Endothelial cell of umbilical vein (primary cell): ENCODE results near the gene ZNF225. TPM values are rescaled to one million over a fixed set of nuclear protein-coding genes. Genes with fewer than 3 reads are reported as not detected.
"Not testable (repeated sequence)": the region's sequence is repeated elsewhere in the genome, so short reads cannot be mapped to it uniquely, and the experiment has no call there.

Source experiments
- BruUV-seq: library from RNA; stranded (reverse); fragments of 400-500 nt; replicated peaks from 2 replicates; lab custom pipeline; 2021; lab: Mats Ljungman, UMichigan
- CTCF ChIA-PET: fragments of 300-600, 350-600 bp; sonication (Branson Sonifier 250); formaldehyde crosslinking; loops from one replicate; lab custom pipeline; 2021; ENCODE audit warnings: antibody characterized with exemption, inconsistent platforms; lab: Charles Lee
- POLR2A ChIA-PET: fragments of 300-600, 350-600 bp; sonication (Branson Sonifier 250); formaldehyde crosslinking; loops from one replicate; lab custom pipeline; 2021; ENCODE audit warnings: antibody characterized with exemption, inconsistent platforms; lab: Charles Lee
- DNase-seq: peaks from one replicate; pipeline ENCODE4 v3.0.0-alpha.2; 2011; ENCODE audit warnings: low read depth, low spot score
- FAIRE-seq: peaks from 2 replicates; lab custom pipeline; 2011; peaks lifted over from hg19 to GRCh38; lab: Jason Lieb, UNC
- H2AFZ ChIP-seq: 2 replicates; pipeline ENCODE4 v1.6.0; 2012; ENCODE audit warnings: low read depth, low read length, control low read depth, inconsistent platforms
- H3K27ac ChIP-seq: 2 replicates; pipeline ENCODE4 v1.5.1; 2011; ENCODE audit warnings: low read depth, mild to moderate bottlenecking, control low read depth, low read length, moderate library complexity; ENCODE audit not compliant: insufficient read depth
- H3K27me3 ChIP-seq, 2 experiments: 2 replicates each; pipeline versions ENCODE4 v1.6.0 to v1.6.1; 2011; ENCODE audit warnings: low read length in 2 of 2, mixed read lengths in 1 of 2; ENCODE audit not compliant: control insufficient read depth in 2 of 2, insufficient read depth in 2 of 2
- H3K36me3 ChIP-seq, 2 experiments: 2 replicates in 1 of 2; 3 replicates in 1 of 2; pipeline ENCODE4 v1.5.1; 2011; ENCODE audit warnings: low read length in 2 of 2, mild to moderate bottlenecking in 1 of 2, moderate library complexity in 1 of 2; ENCODE audit not compliant: control insufficient read depth in 2 of 2, insufficient read depth in 2 of 2; ENCODE audit errors: extremely low read depth in 1 of 2
- H3K4me1 ChIP-seq: 3 replicates; pipeline ENCODE4 v1.5.1; 2011; ENCODE audit warnings: mild to moderate bottlenecking, low read length; ENCODE audit not compliant: control insufficient read depth, insufficient read depth; ENCODE audit errors: extremely low read depth
- H3K4me2 ChIP-seq: 2 replicates; pipeline ENCODE4 v1.6.1; 2011; ENCODE audit warnings: low read length, control low read depth, mixed read lengths; ENCODE audit not compliant: insufficient read depth
- H3K4me3 ChIP-seq, 3 experiments: fragments of 200-600 bp in 1 of 3; sonication (generic), shearing (Covaris generic) in 1 of 3; replicated peaks in 1 of 3; 2 replicates each; pipeline ENCODE4 v1.5.1; 2011 to 2016; ENCODE audit warnings: control low read depth in 3 of 3, low read length in 3 of 3, mild to moderate bottlenecking in 2 of 3, inconsistent platforms in 1 of 3, low read depth in 1 of 3, moderate library complexity in 1 of 3; ENCODE audit not compliant: insufficient read depth in 1 of 3
- H3K79me2 ChIP-seq: 2 replicates; pipeline ENCODE4 v1.6.0; 2012; ENCODE audit warnings: low read length, inconsistent platforms; ENCODE audit not compliant: control insufficient read depth, insufficient read depth
- H3K9ac ChIP-seq: replicated peaks from 2 replicates; pipeline ENCODE3; 2011; ENCODE audit warnings: low read length, control low read depth; ENCODE audit not compliant: insufficient read depth; ENCODE audit errors: extremely low read depth
- H3K9me1 ChIP-seq: replicated peaks from 3 replicates; pipeline ENCODE4 v1.6.0; 2011; ENCODE audit warnings: mild to moderate bottlenecking, low read length; ENCODE audit not compliant: control insufficient read depth, insufficient read depth; ENCODE audit errors: extremely low read depth
- H3K9me3 ChIP-seq: replicated peaks from 2 replicates; pipeline ENCODE4 v1.5.1; 2012; ENCODE audit warnings: low read length, inconsistent platforms; ENCODE audit not compliant: control insufficient read depth, insufficient read depth
- H4K20me1 ChIP-seq: replicated peaks from 2 replicates; pipeline ENCODE3; 2011; ENCODE audit warnings: mild to moderate bottlenecking, low read length; ENCODE audit not compliant: control insufficient read depth, insufficient read depth; ENCODE audit errors: extremely low read depth
- CTCF ChIP-seq, 2 donors: IDR thresholded peaks; 1 replicate in 1 of 2; 2 replicates in 1 of 2; pipeline ENCODE4 v1.5.1; 2011; ENCODE audit warnings: low read length in 2 of 2, mild to moderate bottlenecking in 2 of 2, moderate library complexity in 2 of 2, control low read depth in 1 of 2, inconsistent platforms in 1 of 2, low read depth in 1 of 2; ENCODE audit not compliant: insufficient read depth in 1 of 2; ENCODE audit errors: extremely low read depth in 1 of 2
- EZH2 ChIP-seq: IDR thresholded peaks from 2 replicates; pipeline ENCODE4 v1.6.1; 2012; ENCODE audit warnings: borderline replicate concordance, low read depth, mild to moderate bottlenecking, moderate library complexity, low read length, inconsistent platforms; ENCODE audit not compliant: severe bottlenecking
- FOS ChIP-seq: IDR thresholded peaks from 2 replicates; pipeline ENCODE4 v1.6.1; 2011; ENCODE audit warnings: mild to moderate bottlenecking, low read length, moderate library complexity, borderline replicate concordance; ENCODE audit not compliant: insufficient read depth
- GATA2 ChIP-seq: IDR thresholded peaks from 2 replicates; pipeline ENCODE4 v1.7.0; 2011; ENCODE audit warnings: low read depth, mild to moderate bottlenecking, moderate library complexity, mixed read lengths, low read length; ENCODE audit not compliant: insufficient read length, insufficient read depth
- JUN ChIP-seq: IDR thresholded peaks from 2 replicates; pipeline ENCODE4 v1.6.1; 2011; ENCODE audit warnings: borderline replicate concordance, low read depth; ENCODE audit not compliant: insufficient read length, insufficient read depth
- POLR2A ChIP-seq: IDR thresholded peaks from 2 replicates; pipeline ENCODE4 v1.6.1; 2012; ENCODE audit warnings: low read depth, mild to moderate bottlenecking, control low read depth, low read length
- POLR2AphosphoS5 ChIP-seq: IDR thresholded peaks from 2 replicates; pipeline ENCODE4 v1.6.1; 2012; ENCODE audit warnings: low read depth, mild to moderate bottlenecking, control low read depth, low read length, moderate library complexity; ENCODE audit not compliant: insufficient read depth
- dilution Hi-C: fragments of 300-500 bp; cut with MboI; formaldehyde crosslinking; loops from one replicate; pipeline ENCODE4 v1.15.0; 2019; ENCODE audit warnings: low sequenced_read_pairs; ENCODE audit not compliant: extremely low pct_ligation_motif_present
- intact Hi-C: fragments of 100-400 bp; cut with micrococcal nuclease; formaldehyde crosslinking; loops from one replicate; pipeline ENCODE4 v1.10.0; 2022
- polyA plus RNA-seq, 4 experiments: library from polyadenylated mRNA; depleted of rRNA in 3 of 4; stranded (reverse) in 3 of 4; unstranded in 1 of 4; fragments of >200 nt; gene quantifications; 2 replicates each; pipeline versions ENCODE4 v1.2.1 to v1.2.3, GENCODE V29; 2011 to 2012; ENCODE audit warnings: missing spikeins in 1 of 4
- total RNA-seq: library from RNA; stranded (reverse); gene quantifications from 2 replicates; pipeline ENCODE4 v1.2.3, GENCODE V29; 2021
- TF ChIP-seq, protein P1 (sequence below): IDR thresholded peaks from 2 replicates; pipeline ENCODE4 v1.6.1; 2011; ENCODE audit not compliant: insufficient read depth, insufficient read length

Gene ZNF225
- total and polyA plus RNA-seq, 2 donors (not counting 3 experiments of a cell fraction or from before 2014, with no cell fraction given): 0.92 to 3.9 TPM

DNA sequence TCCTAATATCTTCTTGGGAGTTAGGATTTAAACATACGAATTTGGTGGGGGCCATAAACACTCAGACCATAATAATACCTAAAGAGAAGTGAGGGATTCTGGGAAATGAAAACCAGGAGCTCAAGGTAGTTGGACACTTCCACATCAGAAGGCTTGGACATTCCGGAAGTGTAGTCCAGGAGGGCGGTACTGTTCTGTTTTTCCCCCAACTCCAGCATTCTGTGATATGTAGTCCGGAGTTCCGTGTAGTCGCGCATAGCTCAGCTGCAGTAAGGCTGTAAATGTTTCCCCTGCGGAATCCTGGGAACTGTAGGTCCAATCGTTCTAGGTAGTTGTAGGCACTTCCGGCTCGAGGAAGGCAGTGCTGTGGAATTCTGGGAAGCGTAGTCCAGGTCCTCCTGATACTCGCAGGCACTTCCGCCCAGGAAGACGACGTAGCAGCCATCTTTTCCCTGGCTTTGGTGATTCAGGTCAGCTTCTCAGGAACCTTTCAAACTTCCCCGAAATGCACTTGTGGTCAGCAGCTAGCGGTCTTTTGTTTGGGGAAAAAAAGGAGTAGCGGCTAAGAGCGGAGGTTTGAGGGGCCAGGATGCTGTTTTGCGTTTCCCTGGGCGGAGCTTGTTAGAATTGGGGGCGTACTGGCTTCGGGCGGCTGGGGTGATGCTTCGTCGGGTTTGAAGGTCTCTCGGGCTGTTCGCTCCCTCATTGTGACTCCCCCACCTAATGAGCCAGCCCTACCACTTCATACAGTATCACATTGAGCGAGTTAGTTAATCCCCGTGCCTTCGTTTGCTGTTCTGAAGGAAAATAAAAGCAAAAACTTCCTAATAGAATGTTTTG is 51.7 kb downstream of the ZNF225 start, which contains the start of gene ZNF226:
Gene ZNF226 (plus strand): TSS at position 428 of the 840 bp plus-strand sequence. CDS start 4,981 bp downstream, outside the sequence.
- H3K27me3 ChIP-seq: no peaks in the 10 kb centered on the region
- dilution Hi-C loops: no loop called here
- H2AFZ ChIP-seq: peak within 1 kb of the TSS; percentile 85
- H3K79me2 ChIP-seq: peaks cover 8% of the 10 kb centered on the region
- H3K4me2 ChIP-seq: peak within 1 kb of the TSS; percentile 91
- FAIRE-seq: peak; percentile 98
- peak within 1 kb of the TSS; percentile 87 for H3K9ac ChIP-seq
- BruUV-seq: no TSS peak
- ChIA-PET POLR2A (interaction anchor here (0.5 to 1.5 kb wide), 5 partner anchors 43 to 335 kb away, joined by 3 to 9 read pairs (median 3); partner anchors contain the start of genes ZNF180, ZNF227 and ZNF235), CTCF (interaction anchor here (0.6 to 1.5 kb wide), 7 partner anchors 42 to 192 kb away, joined by 3 to 6 read pairs (median 4); partner anchors contain the start of genes ZNF224, ZNF227 and ZNF235)
- H3K4me3 ChIP-seq: peak within 1 kb of the TSS; percentile 56 to 87 (median 66)
- no peaks in the 10 kb centered on the region for H3K9me1 ChIP-seq
- H3K4me1 ChIP-seq: peaks cover 3% of the 10 kb centered on the region
- peak; percentile 61 for TF ChIP-seq POLR2AphosphoS5
- TF ChIP-seq CTCF (IDR thresholded peaks at IDR 0.05; ENCODE audit: extremely low read depth in 1 of 2, insufficient read depth in 1 of 2, low read depth in 1 of 2, low read length in 2 of 2): no peak
- TF ChIP-seq FOS: no peak
- no peak for TF ChIP-seq EZH2
- TF ChIP-seq POLR2A: no peak
- no peak for TF ChIP-seq JUN
- TF ChIP-seq GATA2: no peak
- TF ChIP-seq, protein P1, sequence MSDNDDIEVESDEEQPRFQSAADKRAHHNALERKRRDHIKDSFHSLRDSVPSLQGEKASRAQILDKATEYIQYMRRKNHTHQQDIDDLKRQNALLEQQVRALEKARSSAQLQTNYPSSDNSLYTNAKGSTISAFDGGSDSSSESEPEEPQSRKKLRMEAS: no peak
- intact Hi-C loops: loop anchor here (1.0 to 10.0 kb wide), 8 partner anchors 24 to 335 kb away; partner anchors contain the start of genes ZNF180, ZNF224, ZNF225 and ZNF227
- H4K20me1 ChIP-seq: no peaks in the 10 kb centered on the region
- peak within 1 kb of the TSS; percentile 74 for H3K27ac ChIP-seq
- DNase-seq: peak; percentile 98
- peaks cover 2 to 5% of the 10 kb centered on the region in 2 experiments for H3K36me3 ChIP-seq
- H3K9me3 ChIP-seq: no peaks in the 10 kb centered on the region

GRCh38 chr19:44170660-44171059 is 57.5 kb downstream of the ZNF225 start:
- BruUV-seq, intact Hi-C loops, H3K9ac ChIP-seq, dilution Hi-C loops, H3K27me3 ChIP-seq, H3K4me3 ChIP-seq, H3K4me1 ChIP-seq, H3K9me3 ChIP-seq, CTCF ChIA-PET, DNase-seq, H4K20me1 ChIP-seq, H3K9me1 ChIP-seq, H3K27ac ChIP-seq, H3K79me2 ChIP-seq, FAIRE-seq, POLR2A ChIA-PET, H3K4me2 ChIP-seq, H2AFZ ChIP-seq: not testable (repeated sequence)
- peaks cover 22 to 30% of the 10 kb centered on the region in 2 experiments for H3K36me3 ChIP-seq
